Measurements from ENCODE around the gene CNTNAP2. TPM values are rescaled to one million over a fixed set of nuclear protein-coding genes. Genes with fewer than 3 reads are reported as not detected.

Gene CNTNAP2
- total and polyA plus RNA-seq, 2 of the 4 experiments (the other 2 are of a cell fraction): not detected

- BruUV-seq (replicated peaks): no TSS peak
- H3K4me2 ChIP-seq (ENCODE audit: low read depth, low read length): no peak overlapping the region
- no peaks in the 10 kb centered on the region for H3K4me1 ChIP-seq (ENCODE audit: control insufficient read depth, insufficient read depth, low read length)
- no CpG with 5 or more reads among the region's 1 CpG for WGBS, 2 experiments (ENCODE audit: extremely low coverage in 2 of 2, insufficient read length in 1 of 2)
- H3K18ac ChIP-seq (ENCODE audit: low read depth, low read length): no peak overlapping the region
- H2BK5ac ChIP-seq (ENCODE audit: low read depth, low read length, poor library complexity, severe bottlenecking): no peak overlapping the region
- no peak overlapping the region for H3K14ac ChIP-seq (replicated peaks; ENCODE audit: low read depth, low read length)
- H4K20me1 ChIP-seq (ENCODE audit: insufficient read depth, low read length): no peaks in the 10 kb centered on the region
- H3K4ac ChIP-seq (ENCODE audit: low read depth, low read length): no peak overlapping the region
- H2BK20ac ChIP-seq (ENCODE audit: low read depth, low read length): no peak overlapping the region
- no peak overlapping the region for H2BK120ac ChIP-seq (ENCODE audit: low read depth, low read length)
- dilution Hi-C loops (cut with HindIII; ENCODE audit: low sequenced_read_pairs, unreplicated experiment) (no loop called here), in situ Hi-C loops (cut with MboI; ENCODE audit: low sequenced_read_pairs) (no loop called here), intact Hi-C loops (cut with micrococcal nuclease) (no loop called here)
- no peak overlapping the region for H3K9ac ChIP-seq (ENCODE audit: low read depth, low read length)
- no peaks in the 10 kb centered on the region for H3K9me3 ChIP-seq (ENCODE audit: control insufficient read depth, insufficient read depth, low read length)
- DNase-seq (no peak), ATAC-seq (ENCODE audit: low read depth) (no peak)
- ChIA-PET CTCF (no interaction called here), POLR2A (ENCODE audit: unreplicated experiment) (no interaction called here)
- no peak overlapping the region for H3K56ac ChIP-seq (ENCODE audit: extremely low read depth, insufficient read depth, low read length)
- TF ChIP-seq FOS (IDR thresholded peaks at IDR 0.05; ENCODE audit: low read depth, low read length) (no peak), MAFK (IDR thresholded peaks at IDR 0.05; ENCODE audit: low read depth, low read length) (peak; percentile 96)
- H2AK5ac ChIP-seq (ENCODE audit: low read depth, low read length): no peak overlapping the region
- no peak overlapping the region for H3K23ac ChIP-seq (ENCODE audit: low read depth, low read length)
- H4K8ac ChIP-seq (ENCODE audit: low read depth in 2 of 2, low read length in 2 of 2): no peak overlapping the region
- H3K27me3 ChIP-seq (ENCODE audit: control insufficient read depth, insufficient read depth, low read length): no peaks in the 10 kb centered on the region
- H3K36me3 ChIP-seq (ENCODE audit: control insufficient read depth, insufficient read depth, low read length): no peaks in the 10 kb centered on the region
- H2AFZ ChIP-seq (replicated peaks; ENCODE audit: low read length, poor library complexity): no peak overlapping the region
- H4K91ac ChIP-seq (ENCODE audit: insufficient read depth, low read depth, low read length): no peak overlapping the region
- no peak overlapping the region for H2BK15ac ChIP-seq (ENCODE audit: low read depth, low read length)
- no peaks in the 10 kb centered on the region for H3K79me1 ChIP-seq (ENCODE audit: low read depth in 1 of 2, low read length in 2 of 2)
- H3K27ac ChIP-seq (ENCODE audit: insufficient read depth, low read length): no peak overlapping the region
- H3K9me1 ChIP-seq (ENCODE audit: insufficient read depth, low read length): no peaks in the 10 kb centered on the region
- H2AK9ac ChIP-seq (replicated peaks; ENCODE audit: low read depth, low read length, poor library complexity): no peak overlapping the region
- no peak overlapping the region for H3K4me3 ChIP-seq (ENCODE audit: insufficient read depth, low read depth, low read length)
- H4K5ac ChIP-seq (ENCODE audit: low read depth, low read length): no peak overlapping the region
Observed at GRCh38 chr7:147161405-147161804, 1044.8 kb downstream of the CNTNAP2 start.
